Lower leg skin (tissue), 4 donors: Measurements from ENCODE around the gene TBX19. TPM values are rescaled to one million over a fixed set of nuclear protein-coding genes. Genes with fewer than 3 reads are reported as not detected.

Experiments used
- DNase-seq, 2 donors: peaks; one replicate each; pipeline ENCODE4 v3.0.0-alpha.2; 2019; ENCODE audit warnings: low spot score in 2 of 2
- H3K4me3 ChIP-seq: fragments of 200-600 bp; sonication (generic); 2 replicates; pipeline ENCODE4 v1.5.1; 2017; ENCODE audit warnings: mild to moderate bottlenecking, low read depth; ENCODE audit not compliant: poor library complexity, severe bottlenecking
- POLR2A ChIP-seq, 2 donors: fragments of 450-650 bp; IDR thresholded peaks; one replicate each; pipeline ENCODE4 v1.6.1; 2016 to 2017; ENCODE audit warnings: antibody characterized with exemption in 2 of 2, mild to moderate bottlenecking in 1 of 2, moderate library complexity in 1 of 2
- WGBS, 2 donors: methylation state at CpG; one replicate each; pipeline ENCODE4 v1.1.5; 2018; 5-methylcytosine and 5-hydroxymethylcytosine counted together
- intact Hi-C: fragments of 100-400 bp; cut with DNase I; formaldehyde crosslinking; loops from one replicate; pipeline ENCODE4 v1.15.0; 2023; ENCODE audit warnings: low total_unique reads
- total RNA-seq, 4 donors: library from RNA; depleted of rRNA; stranded (reverse); fragments of >200 nt; gene quantifications; one replicate each; pipeline ENCODE4 v1.1.0, GENCODE V29; 2016
- TF ChIP-seq, protein P1 (sequence below), 3 donors: fragments of 450-650 bp; IDR thresholded peaks; one replicate each; pipeline ENCODE4 v1.5.1; 2016; ENCODE audit warnings: antibody characterized with exemption in 3 of 3, mild to moderate bottlenecking in 3 of 3, moderate library complexity in 2 of 3

Gene TBX19
- total RNA-seq, 4 donors from 2014 or later: 1.8 to 7.5 (median 3.5) TPM

DNA sequence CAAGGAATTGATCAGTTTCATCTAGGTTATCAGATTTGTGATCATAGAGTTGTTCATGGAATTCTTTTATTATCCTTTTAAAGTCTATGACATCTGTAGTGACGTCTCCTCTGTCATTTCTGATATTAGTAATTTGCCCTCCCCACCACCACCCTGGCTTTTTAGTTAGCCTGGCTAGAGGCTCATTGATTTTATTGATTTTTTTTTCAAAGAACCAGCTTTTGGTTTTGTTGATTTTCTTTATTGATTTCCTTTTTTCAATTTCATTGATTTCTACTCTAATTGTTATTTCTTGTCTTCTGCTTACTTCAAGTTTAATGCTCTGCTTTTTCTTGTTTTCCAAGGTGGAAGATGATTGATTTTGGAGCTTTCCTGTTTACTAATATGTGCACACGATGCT is 23.3 kb upstream of the TBX19 start:
- no peak overlapping the region for H3K4me3 ChIP-seq
- WGBS, 2 donors: 49 to 50% methylated on average over 2 of the region's 2 CpGs
- TF ChIP-seq, protein P1, sequence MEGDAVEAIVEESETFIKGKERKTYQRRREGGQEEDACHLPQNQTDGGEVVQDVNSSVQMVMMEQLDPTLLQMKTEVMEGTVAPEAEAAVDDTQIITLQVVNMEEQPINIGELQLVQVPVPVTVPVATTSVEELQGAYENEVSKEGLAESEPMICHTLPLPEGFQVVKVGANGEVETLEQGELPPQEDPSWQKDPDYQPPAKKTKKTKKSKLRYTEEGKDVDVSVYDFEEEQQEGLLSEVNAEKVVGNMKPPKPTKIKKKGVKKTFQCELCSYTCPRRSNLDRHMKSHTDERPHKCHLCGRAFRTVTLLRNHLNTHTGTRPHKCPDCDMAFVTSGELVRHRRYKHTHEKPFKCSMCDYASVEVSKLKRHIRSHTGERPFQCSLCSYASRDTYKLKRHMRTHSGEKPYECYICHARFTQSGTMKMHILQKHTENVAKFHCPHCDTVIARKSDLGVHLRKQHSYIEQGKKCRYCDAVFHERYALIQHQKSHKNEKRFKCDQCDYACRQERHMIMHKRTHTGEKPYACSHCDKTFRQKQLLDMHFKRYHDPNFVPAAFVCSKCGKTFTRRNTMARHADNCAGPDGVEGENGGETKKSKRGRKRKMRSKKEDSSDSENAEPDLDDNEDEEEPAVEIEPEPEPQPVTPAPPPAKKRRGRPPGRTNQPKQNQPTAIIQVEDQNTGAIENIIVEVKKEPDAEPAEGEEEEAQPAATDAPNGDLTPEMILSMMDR (IDR thresholded peaks at IDR 0.05): no peak
- no peak for TF ChIP-seq POLR2A (IDR thresholded peaks at IDR 0.05)
- no peak for DNase-seq
- intact Hi-C loops: no loop called here

- no peak overlapping the region for H3K4me3 ChIP-seq
- intact Hi-C loops: no loop called here
- TF ChIP-seq, protein P1 (IDR thresholded peaks at IDR 0.05): no peak
- no peak for TF ChIP-seq POLR2A (IDR thresholded peaks at IDR 0.05)
- DNase-seq: no peak
- WGBS, 2 donors: 97 to 100% methylated on average over 1 of the region's 1 CpG
These were observed 21.1 kb upstream of the TBX19 start for GRCh38 chr1:168259567-168259966.

- TF ChIP-seq, protein P1 (IDR thresholded peaks at IDR 0.05): no peak
- TF ChIP-seq POLR2A (IDR thresholded peaks at IDR 0.05): no peak
- no peak overlapping the region for H3K4me3 ChIP-seq
- DNase-seq: no peak
- WGBS, 2 donors: 90 to 98% methylated on average over 3 of the region's 3 CpGs
- intact Hi-C loops: no loop called here
These were observed 20.3 kb upstream of the TBX19 start for GRCh38 chr1:168260393-168260792.

- intact Hi-C loops: no loop called here
- 4 to 15% methylated on average over 2 of the region's 2 CpGs for WGBS, 2 donors
- no peak for TF ChIP-seq POLR2A (IDR thresholded peaks at IDR 0.05)
- TF ChIP-seq, protein P1 (IDR thresholded peaks at IDR 0.05): no peak
- H3K4me3 ChIP-seq: no peak overlapping the region
- no peak for DNase-seq
These were observed 19.3 kb upstream of the TBX19 start for GRCh38 chr1:168261390-168261789.

DNA sequence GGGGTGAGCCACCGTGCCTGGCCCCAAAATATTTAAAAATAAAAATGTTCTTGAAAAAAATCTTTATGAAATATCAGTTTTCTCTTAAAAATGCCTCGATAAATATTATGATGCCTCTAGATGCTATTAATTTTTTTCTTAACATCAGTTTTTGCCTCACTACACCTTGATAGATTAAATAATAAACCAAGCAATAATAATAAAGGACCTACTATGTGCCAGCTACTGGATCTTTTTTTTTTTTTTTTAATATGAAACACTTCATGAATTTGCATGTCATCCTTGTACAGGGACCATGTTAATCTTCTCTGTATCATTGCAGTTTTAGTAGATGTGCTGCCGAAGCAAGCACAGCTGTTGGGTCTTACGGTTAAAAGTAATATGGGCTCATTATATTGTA is 17.5 kb upstream of the TBX19 start:
- WGBS, 2 donors: 95% methylated on average over 4 of the region's 4 CpGs
- TF ChIP-seq POLR2A (IDR thresholded peaks at IDR 0.05): no peak
- TF ChIP-seq, protein P1 (IDR thresholded peaks at IDR 0.05): no peak
- H3K4me3 ChIP-seq: no peak overlapping the region
- DNase-seq: no peak
- intact Hi-C loops: no loop called here

GRCh38 chr1:168264296-168264695 is 16.4 kb upstream of the TBX19 start:
- no peak overlapping the region for H3K4me3 ChIP-seq
- 96 to 97% methylated on average over 7 of the region's 7 CpGs for WGBS, 2 donors
- DNase-seq: no peak
- intact Hi-C loops: no loop called here
- no peak for TF ChIP-seq POLR2A (IDR thresholded peaks at IDR 0.05)
- TF ChIP-seq, protein P1 (IDR thresholded peaks at IDR 0.05): no peak
